CD4-positive, alpha-beta T cell treated with Interleukin-4 for 4 hours (primary cell): ENCODE data around the gene DCBLD1.

Experiments used
- DNase-seq: peaks from one replicate; pipeline ENCODE4 v3.0.0-alpha.2; 2020

DCBLD1 gene

GRCh38 chr6:117531809-117532725, 49.6 kb downstream of the DCBLD1 start:
- DNase-seq: no peak

- DNase-seq: no peak
Measured at GRCh38 chr6:117533775-117534174, 51.3 kb downstream of the DCBLD1 start.

GRCh38 chr6:117534974-117535373, 52.5 kb downstream of the DCBLD1 start:
- no peak for DNase-seq

GRCh38 chr6:117536317-117536716, 53.8 kb downstream of the DCBLD1 start:
- no peak for DNase-seq

- no peak for DNase-seq
Measured at GRCh38 chr6:117538615-117539014, 56.1 kb downstream of the DCBLD1 start.

- no peak for DNase-seq
Measured at GRCh38 chr6:117540670-117541069, 58.2 kb downstream of the DCBLD1 start.

- no peak for DNase-seq
Measured at GRCh38 chr6:117542493-117542892, 60.0 kb downstream of the DCBLD1 start.

- no peak for DNase-seq
Measured at GRCh38 chr6:117544716-117545115, 62.2 kb downstream of the DCBLD1 start.

GRCh38 chr6:117545161-117545595, 62.7 kb downstream of the DCBLD1 start:
- DNase-seq: no peak

GRCh38 chr6:117546674-117547073, 64.2 kb downstream of the DCBLD1 start:
- DNase-seq: no peak

- peak; percentile 58 for DNase-seq
Measured at GRCh38 chr6:117547688-117548621, 65.5 kb downstream of the DCBLD1 start.

- DNase-seq: peak; percentile 74
Measured at GRCh38 chr6:117548797-117549301, 66.4 kb downstream of the DCBLD1 start.

- DNase-seq: peak; percentile 54
Measured at GRCh38 chr6:117549611-117550010, 67.1 kb downstream of the DCBLD1 start.

- DNase-seq: no peak
Measured at GRCh38 chr6:117550078-117550600, 67.7 kb downstream of the DCBLD1 start.

GRCh38 chr6:117550618-117551242, 68.3 kb downstream of the DCBLD1 start:
- DNase-seq: peak; percentile 10

GRCh38 chr6:117552618-117553017, 70.1 kb downstream of the DCBLD1 start:
- no peak for DNase-seq

GRCh38 chr6:117553142-117553541, 70.7 kb downstream of the DCBLD1 start:
- DNase-seq: no peak

GRCh38 chr6:117555262-117555849, 72.9 kb downstream of the DCBLD1 start:
- DNase-seq: no peak

GRCh38 chr6:117555882-117556498, 73.5 kb downstream of the DCBLD1 start:
- peak; percentile 60 for DNase-seq

GRCh38 chr6:117557951-117558350, 75.5 kb downstream of the DCBLD1 start:
- DNase-seq: no peak

GRCh38 chr6:117558818-117559217, 76.3 kb downstream of the DCBLD1 start:
- no peak for DNase-seq

- DNase-seq: no peak
Measured at GRCh38 chr6:117559299-117559698, 76.8 kb downstream of the DCBLD1 start.
